HCT116 (cell line): ENCODE data around the gene CAPZB. TPM values are rescaled to one million over a fixed set of nuclear protein-coding genes. Genes with fewer than 3 reads are reported as not detected.

Experiments
- ATAC-seq: fragments of 200-7000 bp; cut with Tn5 transposase; 2 replicates; pipeline ENCODE4 v1.9.1; 2020; ENCODE audit warnings: mild to moderate bottlenecking, moderate library complexity
- BruUV-seq: library from RNA; stranded (reverse); fragments of 400-500 nt; replicated peaks from 2 replicates; lab custom pipeline; 2021; lab: Mats Ljungman, UMichigan
- CTCF ChIA-PET: fragments of 300-600 bp; sonication (Branson Sonifier 250); formaldehyde crosslinking; loops from one replicate; lab custom pipeline; 2021; ENCODE audit warnings: antibody characterized with exemption; lab: Charles Lee
- POLR2A ChIA-PET: fragments of 300-600, 350-600 bp; sonication (Branson Sonifier 250); formaldehyde crosslinking; loops from one replicate; lab custom pipeline; 2021; ENCODE audit warnings: antibody characterized with exemption; lab: Charles Lee
- RAD21 ChIA-PET, 2 experiments: fragments of 300-600 bp; sonication (Branson Sonifier 250); formaldehyde crosslinking; loops; one replicate each; lab custom pipeline; 2023; ENCODE audit warnings: low total read pairs in 2 of 2; ENCODE audit not compliant: uncharacterized antibody in 2 of 2, unreplicated experiment in 2 of 2, low non-redundant PET in 1 of 2; lab: Charles Lee
- DNase-seq: peaks from one replicate; pipeline ENCODE4 v3.0.0-alpha.2; 2010; ENCODE audit warnings: low read depth, low spot score
- H2AFZ ChIP-seq: fragments of 200-600 bp; shearing (Covaris generic), sonication (generic); 2 replicates; pipeline ENCODE4 v1.6.1; 2017; ENCODE audit warnings: low read depth, mixed run types, mixed read lengths, antibody characterized with exemption, low read length; ENCODE audit not compliant: poor library complexity, severe bottlenecking
- H3K27ac ChIP-seq: 2 replicates; pipeline ENCODE4 v1.5.1; 2012; ENCODE audit warnings: low read depth, low read length
- H3K27me3 ChIP-seq: fragments of 200-600 bp; sonication (generic); 2 replicates; pipeline ENCODE4 v1.6.1; 2016; ENCODE audit warnings: mixed run types, low read length, mixed read lengths; ENCODE audit not compliant: insufficient read depth
- H3K36me3 ChIP-seq, 2 experiments: fragments of 200-500 bp in 1 of 2; fragments of 200-600 bp in 1 of 2; sonication (Bioruptor generic) in 1 of 2; sonication (generic) in 1 of 2; 2 replicates each; pipeline versions ENCODE4 v1.5.1 to v1.6.1; 2014 to 2016; ENCODE audit warnings: low read length in 2 of 2, inconsistent platforms in 1 of 2, mixed read lengths in 1 of 2, mixed run types in 1 of 2; ENCODE audit not compliant: insufficient read depth in 2 of 2, control insufficient read depth in 1 of 2
- H3K4me1 ChIP-seq, 2 experiments: fragments of 200-600 bp in 1 of 2; sonication (generic) in 1 of 2; 2 replicates each; pipeline versions ENCODE4 v1.5.1 to v1.6.1; 2012 to 2017; ENCODE audit warnings: low read length in 2 of 2, inconsistent platforms in 1 of 2, mild to moderate bottlenecking in 1 of 2, mixed read lengths in 1 of 2, mixed run types in 1 of 2, moderate library complexity in 1 of 2; ENCODE audit not compliant: insufficient read depth in 2 of 2, control insufficient read depth in 1 of 2
- H3K4me2 ChIP-seq: fragments of 200-600 bp; sonication (generic); 2 replicates; pipeline ENCODE4 v1.6.1; 2017; ENCODE audit warnings: mixed run types, low read length, mixed read lengths
- H3K4me3 ChIP-seq, 2 experiments: fragments of 200-600 bp in 1 of 2; sonication (generic) in 1 of 2; replicated peaks in 1 of 2; 2 replicates each; pipeline ENCODE4 v1.5.1; 2011 to 2016; ENCODE audit warnings: low read length in 2 of 2, control low read depth in 1 of 2, low read depth in 1 of 2, mild to moderate bottlenecking in 1 of 2, mixed read lengths in 1 of 2, mixed run types in 1 of 2
- H3K79me2 ChIP-seq: fragments of 200-600 bp; sonication (generic); 2 replicates; pipeline ENCODE4 v1.6.1; 2017; ENCODE audit warnings: mild to moderate bottlenecking, mixed run types, low read length, moderate library complexity, mixed read lengths; ENCODE audit not compliant: insufficient read depth
- H3K9ac ChIP-seq: fragments of 200-600 bp; sonication (generic); 2 replicates; pipeline ENCODE4 v1.6.1; 2016; ENCODE audit warnings: low read length, mixed read lengths
- H3K9me2 ChIP-seq: fragments of 200-600 bp; sonication (generic), shearing (Covaris generic); 2 replicates; pipeline ENCODE4 v1.6.1; 2017; ENCODE audit warnings: mixed run types, mild to moderate bottlenecking, moderate library complexity; ENCODE audit not compliant: insufficient read depth
- H3K9me3 ChIP-seq, 2 experiments: fragments of 200-500 bp in 1 of 2; fragments of 200-600 bp in 1 of 2; sonication (Bioruptor generic) in 1 of 2; sonication (generic) in 1 of 2; 2 replicates each; pipeline ENCODE4 v1.6.1; 2014 to 2017; ENCODE audit warnings: low read length in 2 of 2, mixed read lengths in 2 of 2, inconsistent platforms in 1 of 2, low read depth in 1 of 2, mild to moderate bottlenecking in 1 of 2, mixed run types in 1 of 2, moderate library complexity in 1 of 2; ENCODE audit not compliant: control insufficient read depth in 1 of 2, insufficient read depth in 1 of 2
- H4K20me1 ChIP-seq: fragments of 200-600 bp; sonication (generic), shearing (Covaris generic); 2 replicates; pipeline ENCODE4 v1.6.1; 2017; ENCODE audit warnings: mixed run types, mild to moderate bottlenecking, moderate library complexity; ENCODE audit not compliant: insufficient read depth
- ATF3 ChIP-seq: IDR thresholded peaks from 2 replicates; pipeline ENCODE4 v1.6.1; 2012
- CEBPB ChIP-seq: IDR thresholded peaks from 2 replicates; pipeline ENCODE4 v1.6.1; 2012; ENCODE audit warnings: low read depth
- EGR1 ChIP-seq: IDR thresholded peaks from 2 replicates; pipeline ENCODE4 v1.6.1; 2012; ENCODE audit warnings: low read depth
- EZH2 ChIP-seq: fragments of 200-600 bp; sonication (generic); IDR thresholded peaks from 2 replicates; pipeline ENCODE4 v1.6.1; 2017; ENCODE audit warnings: antibody characterized with exemption, mixed run types
- MAX ChIP-seq: IDR thresholded peaks from 2 replicates; pipeline ENCODE4 v1.6.1; 2012
- RAD21 ChIP-seq: IDR thresholded peaks from 2 replicates; pipeline ENCODE4 v1.6.1; 2012; ENCODE audit warnings: low read depth, mild to moderate bottlenecking
- REST ChIP-seq: IDR thresholded peaks from 2 replicates; pipeline ENCODE4 v1.6.1; 2012; ENCODE audit warnings: low read depth
- ZFX ChIP-seq: fragments of 450-650 bp; IDR thresholded peaks from 2 replicates; pipeline ENCODE4 v1.6.1; 2017
- intact Hi-C: fragments of 100-400 bp; cut with micrococcal nuclease; formaldehyde crosslinking; loops from 2 replicates; pipeline ENCODE4 v1.10.0; 2022
- total RNA-seq: library from RNA; stranded (reverse); gene quantifications from one replicate; pipeline ENCODE4 v1.2.1, GENCODE V29; 2021; ENCODE audit not compliant: unreplicated experiment

Gene CAPZB
- total RNA-seq, 1 experiment from 2014 or later = 203 TPM

- TF ChIP-seq REST (no peak), EZH2 (no peak)
Observed at GRCh38 chr1:19416921-19417470, 68.3 kb downstream of the CAPZB start (continued).

GRCh38 chr1:19416145-19416544, 69.2 kb downstream of the CAPZB start:
- Histone ChIP-seq H3K9ac (no peak overlapping the region), H3K9me2 (no peaks in the 10 kb centered on the region), H3K27me3 (no peaks in the 10 kb centered on the region), H2AFZ (no peak overlapping the region), H3K4me1 (no peaks in the 10 kb centered on the region), H3K4me3 (no peak overlapping the region), H4K20me1 (peaks cover 2% of the 10 kb centered on the region), H3K27ac (no peak overlapping the region), H3K36me3 (peaks cover 4 to 16% of the 10 kb centered on the region in 2 experiments; a peak in 2 of 4 replicates), H3K4me2 (no peak overlapping the region), H3K79me2 (peaks cover 55% of the 10 kb centered on the region), H3K9me3 (no peaks in the 10 kb centered on the region)
- ATAC-seq (no peak), DNase-seq (no peak)
- ChIA-PET CTCF (no interaction called here), POLR2A (no interaction called here), RAD21 (no interaction called here)
- TF ChIP-seq RAD21 = no peak
- TF ChIP-seq ZFX = no peak
- no peak for TF ChIP-seq CEBPB
- TF ChIP-seq EGR1 = no peak
- no peak for TF ChIP-seq MAX
- no peak for TF ChIP-seq ATF3
- BruUV-seq = no TSS peak
- intact Hi-C loops = no loop called here
